Body of pancreas (tissue), 4 donors: Measurements from ENCODE around the gene UBE2E2.

Experiments used
- CTCF ChIP-seq, 7 experiments: fragments of 450-650 bp in 4 of 7; fragments of 200-600 bp in 3 of 7; sonication (generic) in 3 of 7; IDR thresholded peaks; one replicate each; pipeline ENCODE4 v1.5.1; 2016 to 2019; ENCODE audit warnings: antibody characterized with exemption in 7 of 7
- POLR2A ChIP-seq, 3 donors: fragments of 450-650 bp; IDR thresholded peaks; one replicate each; pipeline ENCODE4 v1.6.1; 2016; ENCODE audit warnings: antibody characterized with exemption in 3 of 3, mild to moderate bottlenecking in 2 of 3

- TF ChIP-seq CTCF (IDR thresholded peaks at IDR 0.05) = no peak
- TF ChIP-seq POLR2A (IDR thresholded peaks at IDR 0.05) = no peak
These were observed 106.0 kb downstream of the UBE2E2 start for GRCh38 chr3:23308986-23309625.
